Bronchial epithelial cell (primary cell): ENCODE measurements around the gene LEPROT. TPM values are rescaled to one million over a fixed set of nuclear protein-coding genes. Genes with fewer than 3 reads are reported as not detected.

ENCODE experiments used
- DNase-seq: peaks from one replicate; pipeline ENCODE4 v3.0.0-alpha.2; 2010; ENCODE audit warnings: low read depth
- FAIRE-seq: peaks from 2 replicates; lab custom pipeline; 2011; peaks lifted over from hg19 to GRCh38; lab: Jason Lieb, UNC
- H3K27me3 ChIP-seq: 2 replicates; pipeline ENCODE4 v1.5.1; 2011; ENCODE audit warnings: low read length; ENCODE audit not compliant: control insufficient read depth, insufficient read depth
- H3K36me3 ChIP-seq: 2 replicates; pipeline ENCODE4 v1.5.1; 2011; ENCODE audit warnings: low read length; ENCODE audit not compliant: control insufficient read depth, insufficient read depth
- H3K4me3 ChIP-seq: 2 replicates; pipeline ENCODE4 v1.5.1; 2011; ENCODE audit warnings: mild to moderate bottlenecking, low read depth, low read length, control low read depth
- total RNA-seq: library from RNA; depleted of rRNA; stranded (reverse); fragments of >200 nt; gene quantifications from 2 replicates; pipeline ENCODE4 v1.2.1, GENCODE V29; 2014
- TF ChIP-seq, protein P1 (sequence below): IDR thresholded peaks from 2 replicates; pipeline ENCODE4 v1.5.1; 2011; ENCODE audit warnings: mild to moderate bottlenecking, moderate library complexity, low read length, control low read depth, inconsistent platforms; ENCODE audit not compliant: insufficient read depth, severe bottlenecking

The LEPROT gene
- total RNA-seq, 1 donor from 2014 or later, result 27.9 TPM

- TF ChIP-seq, protein P1, sequence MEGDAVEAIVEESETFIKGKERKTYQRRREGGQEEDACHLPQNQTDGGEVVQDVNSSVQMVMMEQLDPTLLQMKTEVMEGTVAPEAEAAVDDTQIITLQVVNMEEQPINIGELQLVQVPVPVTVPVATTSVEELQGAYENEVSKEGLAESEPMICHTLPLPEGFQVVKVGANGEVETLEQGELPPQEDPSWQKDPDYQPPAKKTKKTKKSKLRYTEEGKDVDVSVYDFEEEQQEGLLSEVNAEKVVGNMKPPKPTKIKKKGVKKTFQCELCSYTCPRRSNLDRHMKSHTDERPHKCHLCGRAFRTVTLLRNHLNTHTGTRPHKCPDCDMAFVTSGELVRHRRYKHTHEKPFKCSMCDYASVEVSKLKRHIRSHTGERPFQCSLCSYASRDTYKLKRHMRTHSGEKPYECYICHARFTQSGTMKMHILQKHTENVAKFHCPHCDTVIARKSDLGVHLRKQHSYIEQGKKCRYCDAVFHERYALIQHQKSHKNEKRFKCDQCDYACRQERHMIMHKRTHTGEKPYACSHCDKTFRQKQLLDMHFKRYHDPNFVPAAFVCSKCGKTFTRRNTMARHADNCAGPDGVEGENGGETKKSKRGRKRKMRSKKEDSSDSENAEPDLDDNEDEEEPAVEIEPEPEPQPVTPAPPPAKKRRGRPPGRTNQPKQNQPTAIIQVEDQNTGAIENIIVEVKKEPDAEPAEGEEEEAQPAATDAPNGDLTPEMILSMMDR, result no peak
- FAIRE-seq, result no peak
- no peak for DNase-seq
- no peaks in the 10 kb centered on the region for H3K36me3 ChIP-seq
- H3K4me3 ChIP-seq, result no peak overlapping the region
- H3K27me3 ChIP-seq, result no peaks in the 10 kb centered on the region
Observed at GRCh38 chr1:65469126-65469888, 48.8 kb downstream of the LEPROT start.

DNA sequence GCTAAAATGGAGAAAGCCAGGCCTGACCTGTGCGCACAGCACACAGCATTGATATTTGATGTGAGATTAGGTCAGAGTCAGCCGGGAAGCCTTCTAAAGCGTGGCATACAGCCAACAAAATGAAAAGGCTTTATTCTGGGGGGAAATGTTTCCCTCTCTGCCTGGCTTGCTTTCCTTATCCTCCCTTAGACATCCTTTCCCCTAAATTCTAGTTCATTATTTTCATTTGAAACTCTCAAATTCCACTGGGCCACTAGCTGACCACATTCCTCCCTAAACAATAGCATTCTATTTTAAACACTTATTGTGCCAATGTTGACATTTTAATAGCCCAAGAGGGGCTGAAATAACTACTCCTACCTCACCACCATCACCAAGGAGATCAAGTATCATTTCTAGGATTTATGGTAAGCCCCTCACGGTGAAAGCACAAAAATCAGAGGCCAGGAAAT lies 49.4 kb downstream of the LEPROT start:
- no peaks in the 10 kb centered on the region for H3K27me3 ChIP-seq
- no peaks in the 10 kb centered on the region for H3K36me3 ChIP-seq
- DNase-seq, result no peak
- TF ChIP-seq, protein P1, result no peak
- no peak overlapping the region for H3K4me3 ChIP-seq
- FAIRE-seq, result no peak

DNA sequence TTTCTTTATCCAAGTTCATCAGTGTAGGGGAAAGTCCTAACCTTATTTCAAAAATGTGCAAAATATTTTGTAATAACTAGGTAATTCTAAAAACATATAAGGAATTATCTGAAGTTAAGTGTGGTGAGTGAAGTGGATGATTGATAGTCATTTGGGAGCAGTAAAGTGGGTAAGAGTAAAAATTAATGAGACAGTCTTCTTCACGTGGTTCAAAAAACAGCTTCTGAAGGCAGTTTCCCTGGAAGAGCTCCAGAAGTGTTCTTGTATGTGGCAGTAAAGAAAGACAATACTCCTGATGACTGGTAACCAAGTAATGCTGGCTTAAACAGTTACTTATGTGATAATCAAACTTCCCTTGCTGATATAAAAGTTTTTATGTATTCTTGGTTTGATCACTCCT lies 50.3 kb downstream of the LEPROT start:
- TF ChIP-seq, protein P1, result no peak
- H3K36me3 ChIP-seq, result no peaks in the 10 kb centered on the region
- no peak for FAIRE-seq
- no peaks in the 10 kb centered on the region for H3K27me3 ChIP-seq
- H3K4me3 ChIP-seq, result no peak overlapping the region
- no peak for DNase-seq

DNA sequence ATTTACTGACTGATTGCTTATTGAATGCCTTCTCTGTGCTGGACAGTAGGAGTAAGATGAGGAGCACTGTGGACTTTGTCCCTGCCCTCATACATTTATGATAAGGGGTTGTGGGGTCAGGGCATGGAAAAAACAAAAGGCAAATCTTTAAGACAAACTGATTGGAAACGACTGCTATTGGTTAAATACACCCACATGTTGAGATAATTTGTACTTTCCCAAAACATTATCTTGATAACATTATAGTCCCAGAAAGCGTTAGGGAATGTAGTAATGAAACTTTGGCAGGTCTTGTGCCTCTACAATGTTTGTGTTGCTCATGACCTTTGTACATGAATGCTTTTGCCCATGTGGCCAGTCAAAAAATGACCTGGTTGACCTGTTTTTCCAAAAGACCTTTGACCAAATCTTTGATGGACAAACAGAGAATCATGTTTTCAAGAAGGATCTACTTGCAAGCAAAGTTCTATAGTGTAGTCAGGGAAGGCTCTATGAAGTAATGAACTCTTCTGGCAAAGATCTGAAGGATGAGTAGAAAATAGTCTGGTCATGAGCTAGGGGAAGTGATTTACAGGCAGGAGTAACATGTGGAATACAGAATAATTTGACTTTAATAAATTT lies 50.9 kb downstream of the LEPROT start:
- Histone ChIP-seq H3K36me3 (no peaks in the 10 kb centered on the region), H3K27me3 (no peaks in the 10 kb centered on the region), H3K4me3 (no peak overlapping the region)
- FAIRE-seq (no peak), DNase-seq (no peak)
- TF ChIP-seq, protein P1, result no peak

DNA sequence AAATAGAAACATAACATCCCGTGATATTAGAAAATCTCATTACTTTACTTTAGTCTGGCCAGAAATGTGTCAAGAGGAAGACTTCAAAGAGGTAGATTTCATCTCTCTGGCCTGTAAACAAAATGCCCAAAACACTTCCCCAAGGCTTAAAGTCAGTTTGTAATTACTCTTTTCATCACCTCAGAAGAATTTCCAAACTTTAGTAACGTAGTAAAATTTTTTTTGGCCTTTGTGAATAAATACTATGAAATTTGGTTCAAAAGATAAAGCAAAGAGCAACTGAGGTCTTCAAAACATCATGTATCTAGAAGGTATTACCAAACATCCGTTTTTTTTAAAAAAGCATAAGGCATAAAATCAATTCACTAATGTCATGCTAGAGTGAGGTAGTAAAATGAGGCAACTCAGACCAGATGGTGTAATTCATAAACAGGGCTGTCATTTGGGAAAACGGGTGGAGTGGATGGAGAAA lies 51.4 kb downstream of the LEPROT start:
- no peak for DNase-seq
- TF ChIP-seq, protein P1, result no peak
- H3K36me3 ChIP-seq, result no peaks in the 10 kb centered on the region
- H3K27me3 ChIP-seq, result no peaks in the 10 kb centered on the region
- FAIRE-seq, result no peak
- H3K4me3 ChIP-seq, result no peak overlapping the region
